Measurements from ENCODE around the gene COQ8A.

COQ8A gene

GRCh38 chr1:227002531-227003049 lies 62.5 kb downstream of the COQ8A start:
- peaks cover 24 to 34% of the 10 kb centered on the region in 2 donors for H3K36me3 ChIP-seq (ENCODE audit: control insufficient read depth in 1 of 2, insufficient read depth in 2 of 2, low read length in 2 of 2)
- no peaks in the 10 kb centered on the region for H3K9me3 ChIP-seq (ENCODE audit: control insufficient read depth in 1 of 2, low read length in 2 of 2)
- H3K27ac ChIP-seq (ENCODE audit: low read length): no peak overlapping the region
- H3K27me3 ChIP-seq (ENCODE audit: low read depth, low read length): no peaks in the 10 kb centered on the region
- H3K4me3 ChIP-seq (ENCODE audit: low read depth in 1 of 2, low read length in 2 of 2): no peak overlapping the region
- H3K4me1 ChIP-seq (ENCODE audit: control insufficient read depth in 1 of 2, insufficient read depth in 2 of 2, low read length in 2 of 2): no peaks in the 10 kb centered on the region

GRCh38 chr1:227003165-227003564 lies 63.1 kb downstream of the COQ8A start:
- no peaks in the 10 kb centered on the region for H3K27me3 ChIP-seq (ENCODE audit: low read depth, low read length)
- no peaks in the 10 kb centered on the region for H3K9me3 ChIP-seq (ENCODE audit: control insufficient read depth in 1 of 2, low read length in 2 of 2)
- no peak overlapping the region for H3K27ac ChIP-seq (ENCODE audit: low read length)
- H3K36me3 ChIP-seq (ENCODE audit: control insufficient read depth in 1 of 2, insufficient read depth in 2 of 2, low read length in 2 of 2): peaks cover 24 to 34% of the 10 kb centered on the region in 2 donors
- no peaks in the 10 kb centered on the region for H3K4me1 ChIP-seq (ENCODE audit: control insufficient read depth in 1 of 2, insufficient read depth in 2 of 2, low read length in 2 of 2)
- H3K4me3 ChIP-seq (ENCODE audit: low read depth in 1 of 2, low read length in 2 of 2): no peak overlapping the region

GRCh38 chr1:227004796-227005195 lies 64.7 kb downstream of the COQ8A start:
- peaks cover 24 to 34% of the 10 kb centered on the region in 2 donors for H3K36me3 ChIP-seq (ENCODE audit: control insufficient read depth in 1 of 2, insufficient read depth in 2 of 2, low read length in 2 of 2)
- H3K4me3 ChIP-seq (ENCODE audit: low read depth in 1 of 2, low read length in 2 of 2): no peak overlapping the region
- no peaks in the 10 kb centered on the region for H3K4me1 ChIP-seq (ENCODE audit: control insufficient read depth in 1 of 2, insufficient read depth in 2 of 2, low read length in 2 of 2)
- no peak overlapping the region for H3K27ac ChIP-seq (ENCODE audit: low read length)
- no peaks in the 10 kb centered on the region for H3K27me3 ChIP-seq (ENCODE audit: low read depth, low read length)
- no peaks in the 10 kb centered on the region for H3K9me3 ChIP-seq (ENCODE audit: control insufficient read depth in 1 of 2, low read length in 2 of 2)

- Histone ChIP-seq H3K27me3 (ENCODE audit: low read depth, low read length) (no peaks in the 10 kb centered on the region), H3K4me3 (ENCODE audit: low read depth in 1 of 2, low read length in 2 of 2) (no peak overlapping the region), H3K27ac (ENCODE audit: low read length) (no peak overlapping the region), H3K9me3 (ENCODE audit: control insufficient read depth in 1 of 2, low read length in 2 of 2) (no peaks in the 10 kb centered on the region), H3K36me3 (ENCODE audit: control insufficient read depth in 1 of 2, insufficient read depth in 2 of 2, low read length in 2 of 2) (peaks cover 24 to 30% of the 10 kb centered on the region in 2 donors), H3K4me1 (ENCODE audit: control insufficient read depth in 1 of 2, insufficient read depth in 2 of 2, low read length in 2 of 2) (no peaks in the 10 kb centered on the region)
Measured at GRCh38 chr1:227006226-227006796, 66.2 kb downstream of the COQ8A start.

- peaks cover 6 to 13% of the 10 kb centered on the region in 2 donors for H3K36me3 ChIP-seq (ENCODE audit: control insufficient read depth in 1 of 2, insufficient read depth in 2 of 2, low read length in 2 of 2)
- H3K4me3 ChIP-seq (ENCODE audit: low read depth in 1 of 2, low read length in 2 of 2): no peak overlapping the region
- H3K4me1 ChIP-seq (ENCODE audit: control insufficient read depth in 1 of 2, insufficient read depth in 2 of 2, low read length in 2 of 2): no peaks in the 10 kb centered on the region
- no peaks in the 10 kb centered on the region for H3K27me3 ChIP-seq (ENCODE audit: low read depth, low read length)
- H3K27ac ChIP-seq (ENCODE audit: low read length): no peak overlapping the region
- no peaks in the 10 kb centered on the region for H3K9me3 ChIP-seq (ENCODE audit: control insufficient read depth in 1 of 2, low read length in 2 of 2)
Measured at GRCh38 chr1:227009937-227010336, 69.8 kb downstream of the COQ8A start.

GRCh38 chr1:227010645-227011044 lies 70.6 kb downstream of the COQ8A start:
- no peak overlapping the region for H3K27ac ChIP-seq (ENCODE audit: low read length)
- no peaks in the 10 kb centered on the region for H3K9me3 ChIP-seq (ENCODE audit: control insufficient read depth in 1 of 2, low read length in 2 of 2)
- H3K4me1 ChIP-seq (ENCODE audit: control insufficient read depth in 1 of 2, insufficient read depth in 2 of 2, low read length in 2 of 2): no peaks in the 10 kb centered on the region
- H3K27me3 ChIP-seq (ENCODE audit: low read depth, low read length): no peaks in the 10 kb centered on the region
- peaks cover 8 to 13% of the 10 kb centered on the region in 2 donors for H3K36me3 ChIP-seq (ENCODE audit: control insufficient read depth in 1 of 2, insufficient read depth in 2 of 2, low read length in 2 of 2)
- no peak overlapping the region for H3K4me3 ChIP-seq (ENCODE audit: low read depth in 1 of 2, low read length in 2 of 2)

GRCh38 chr1:227016990-227017389 lies 76.9 kb downstream of the COQ8A start:
- Histone ChIP-seq H3K27me3 (ENCODE audit: low read depth, low read length) (no peaks in the 10 kb centered on the region), H3K4me1 (ENCODE audit: control insufficient read depth in 1 of 2, insufficient read depth in 2 of 2, low read length in 2 of 2) (no peaks in the 10 kb centered on the region), H3K9me3 (ENCODE audit: control insufficient read depth in 1 of 2, low read length in 2 of 2) (no peaks in the 10 kb centered on the region), H3K36me3 (ENCODE audit: control insufficient read depth in 1 of 2, insufficient read depth in 2 of 2, low read length in 2 of 2) (peaks cover 24 to 43% of the 10 kb centered on the region in 2 donors), H3K27ac (ENCODE audit: low read length) (no peak overlapping the region), H3K4me3 (ENCODE audit: low read depth in 1 of 2, low read length in 2 of 2) (no peak overlapping the region)

- Histone ChIP-seq H3K4me3 (ENCODE audit: low read depth in 1 of 2, low read length in 2 of 2) (no peak overlapping the region), H3K27ac (ENCODE audit: low read length) (no peak overlapping the region), H3K9me3 (ENCODE audit: control insufficient read depth in 1 of 2, low read length in 2 of 2) (no peaks in the 10 kb centered on the region), H3K27me3 (ENCODE audit: low read depth, low read length) (no peaks in the 10 kb centered on the region), H3K4me1 (ENCODE audit: control insufficient read depth in 1 of 2, insufficient read depth in 2 of 2, low read length in 2 of 2) (no peaks in the 10 kb centered on the region), H3K36me3 (ENCODE audit: control insufficient read depth in 1 of 2, insufficient read depth in 2 of 2, low read length in 2 of 2) (peaks cover 10 to 37% of the 10 kb centered on the region in 2 donors)
Measured at GRCh38 chr1:227032396-227032795, 92.3 kb downstream of the COQ8A start.

GRCh38 chr1:227033880-227034279 lies 93.8 kb downstream of the COQ8A start:
- Histone ChIP-seq H3K9me3 (ENCODE audit: control insufficient read depth in 1 of 2, low read length in 2 of 2) (no peaks in the 10 kb centered on the region), H3K4me1 (ENCODE audit: control insufficient read depth in 1 of 2, insufficient read depth in 2 of 2, low read length in 2 of 2) (no peaks in the 10 kb centered on the region), H3K27ac (ENCODE audit: low read length) (no peak overlapping the region), H3K27me3 (ENCODE audit: low read depth, low read length) (no peaks in the 10 kb centered on the region), H3K36me3 (ENCODE audit: control insufficient read depth in 1 of 2, insufficient read depth in 2 of 2, low read length in 2 of 2) (peaks cover 9 to 34% of the 10 kb centered on the region in 2 donors), H3K4me3 (ENCODE audit: low read depth in 1 of 2, low read length in 2 of 2) (no peak overlapping the region)

GRCh38 chr1:227035316-227035715 lies 95.2 kb downstream of the COQ8A start:
- H3K4me3 ChIP-seq (ENCODE audit: low read depth in 1 of 2, low read length in 2 of 2): no peak overlapping the region
- no peak overlapping the region for H3K27ac ChIP-seq (ENCODE audit: low read length)
- H3K36me3 ChIP-seq (ENCODE audit: control insufficient read depth in 1 of 2, insufficient read depth in 2 of 2, low read length in 2 of 2): peaks cover 10 to 34% of the 10 kb centered on the region in 2 donors
- H3K27me3 ChIP-seq (ENCODE audit: low read depth, low read length): no peaks in the 10 kb centered on the region
- no peaks in the 10 kb centered on the region for H3K4me1 ChIP-seq (ENCODE audit: control insufficient read depth in 1 of 2, insufficient read depth in 2 of 2, low read length in 2 of 2)
- no peaks in the 10 kb centered on the region for H3K9me3 ChIP-seq (ENCODE audit: control insufficient read depth in 1 of 2, low read length in 2 of 2)

GRCh38 chr1:227037121-227037520 lies 97.0 kb downstream of the COQ8A start:
- H3K9me3 ChIP-seq (ENCODE audit: control insufficient read depth in 1 of 2, low read length in 2 of 2): no peaks in the 10 kb centered on the region
- H3K36me3 ChIP-seq (ENCODE audit: control insufficient read depth in 1 of 2, insufficient read depth in 2 of 2, low read length in 2 of 2): peaks cover 10 to 26% of the 10 kb centered on the region in 2 donors
- H3K4me3 ChIP-seq (ENCODE audit: low read depth in 1 of 2, low read length in 2 of 2): no peak overlapping the region
- H3K4me1 ChIP-seq (ENCODE audit: control insufficient read depth in 1 of 2, insufficient read depth in 2 of 2, low read length in 2 of 2): no peaks in the 10 kb centered on the region
- H3K27me3 ChIP-seq (ENCODE audit: low read depth, low read length): no peaks in the 10 kb centered on the region
- no peak overlapping the region for H3K27ac ChIP-seq (ENCODE audit: low read length)
